PFSK-1 (cell line): ENCODE measurements around the gene FER1L5.

Experiments
- FOXP2 ChIP-seq: optimal IDR thresholded peaks from 2 replicates; pipeline ENCODE3; 2011; ENCODE audit warnings: borderline replicate concordance, control low read depth, inconsistent platforms; ENCODE audit not compliant: insufficient read depth; ENCODE audit errors: extremely low read length, extremely low read depth
- POLR2AphosphoS5 ChIP-seq: IDR thresholded peaks from 2 replicates; pipeline ENCODE4 v1.6.1; 2012; ENCODE audit warnings: low read depth, mild to moderate bottlenecking, control low read depth, low read length, moderate library complexity

DNA sequence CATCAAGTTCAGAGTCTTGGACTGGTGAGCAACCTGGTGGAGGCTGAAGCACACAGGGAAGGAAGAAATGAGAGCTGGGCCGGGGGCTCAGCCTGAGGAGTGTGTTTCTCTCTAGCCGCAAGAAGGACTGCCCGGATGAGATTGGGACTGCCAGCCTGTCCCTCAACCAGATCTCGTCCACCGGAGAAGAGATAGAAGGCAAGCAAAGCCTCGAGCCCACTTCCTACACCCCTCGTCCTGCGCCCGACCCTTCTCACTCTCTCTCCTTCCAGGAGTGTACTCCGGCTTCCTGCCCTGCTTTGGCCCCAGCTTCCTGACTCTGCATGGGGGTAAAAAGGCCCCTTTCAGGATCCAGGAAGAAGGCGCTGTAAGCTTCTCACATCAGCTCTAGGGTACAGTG, 26.2 kb downstream of the FER1L5 start:
- TF ChIP-seq POLR2AphosphoS5 (no peak), FOXP2 (no peak)
